Stimulated activated CD8-positive, alpha-beta memory T cell treated with anti-CD3 and anti-CD28 coated beads, Interleukin-2, amount 100 ng/mL, for 48 hours (primary cell): ENCODE measurements around the gene ATP11C.
A peak's percentile ranks its signal among the peaks of the same experiment; 100 is the strongest.

Experiments
- DNase-seq, 2 donors: peaks; one replicate each; pipeline ENCODE4 v3.0.0-alpha.2; 2020; ENCODE audit warnings: low read depth in 2 of 2

The ATP11C gene

DNA sequence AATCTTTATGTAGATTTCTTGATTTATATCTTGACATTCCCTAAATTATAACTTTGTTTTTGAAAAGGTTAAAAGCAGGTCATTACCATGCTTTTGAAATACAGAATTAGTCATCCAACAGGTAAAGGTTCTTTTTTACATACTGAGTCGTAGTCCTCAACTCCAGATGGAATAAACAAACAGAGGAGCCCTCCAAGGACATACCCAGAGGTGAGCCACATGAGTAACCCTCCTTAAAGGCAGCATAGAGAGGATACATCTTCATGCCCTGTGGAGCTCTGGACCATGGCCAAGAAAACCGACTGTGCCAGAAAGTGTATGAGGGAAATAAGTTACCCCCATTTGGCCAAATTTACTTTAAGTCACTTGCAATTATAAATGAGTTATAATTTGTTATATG is 129.6 kb downstream of the ATP11C start:
- DNase-seq, result no peak

DNA sequence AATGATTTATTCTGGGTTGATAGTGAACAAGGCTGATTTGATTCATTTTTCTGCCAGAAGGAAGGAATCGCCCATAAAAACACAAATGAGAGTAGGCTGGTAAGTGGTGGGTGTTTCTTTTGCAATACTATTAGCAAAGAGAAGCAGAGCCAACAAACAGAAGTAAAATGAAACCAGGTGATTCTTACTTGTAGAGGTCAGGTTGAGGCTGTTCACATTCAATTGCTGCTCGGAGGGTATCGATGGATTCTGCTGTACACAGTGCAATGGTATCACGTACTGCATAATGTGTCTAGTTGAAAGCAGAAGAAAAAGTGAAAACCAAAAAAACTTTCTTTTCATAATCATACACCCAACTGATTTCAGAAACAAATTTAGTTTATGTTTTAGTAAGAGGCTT is 130.8 kb downstream of the ATP11C start:
- DNase-seq, result no peak

DNA sequence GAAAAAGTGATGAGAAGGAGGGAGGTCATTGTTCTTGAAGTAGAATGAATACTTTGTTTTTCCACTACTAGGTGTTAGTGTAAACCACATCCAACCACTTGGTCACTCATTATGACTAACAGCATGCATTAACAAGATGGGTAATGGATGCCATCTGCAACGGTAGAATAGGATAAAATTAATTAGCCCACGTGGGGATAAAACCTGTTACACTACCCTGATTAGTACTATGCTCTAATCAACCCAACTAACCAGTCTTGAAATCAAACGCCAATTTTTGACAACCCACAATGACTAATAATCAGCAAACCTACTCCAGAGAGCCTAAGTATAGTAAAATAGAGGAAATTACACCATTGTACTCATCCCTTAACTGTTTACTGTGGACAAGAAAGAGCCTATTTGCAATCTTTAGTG is 131.4 kb downstream of the ATP11C start:
- no peak for DNase-seq

DNA sequence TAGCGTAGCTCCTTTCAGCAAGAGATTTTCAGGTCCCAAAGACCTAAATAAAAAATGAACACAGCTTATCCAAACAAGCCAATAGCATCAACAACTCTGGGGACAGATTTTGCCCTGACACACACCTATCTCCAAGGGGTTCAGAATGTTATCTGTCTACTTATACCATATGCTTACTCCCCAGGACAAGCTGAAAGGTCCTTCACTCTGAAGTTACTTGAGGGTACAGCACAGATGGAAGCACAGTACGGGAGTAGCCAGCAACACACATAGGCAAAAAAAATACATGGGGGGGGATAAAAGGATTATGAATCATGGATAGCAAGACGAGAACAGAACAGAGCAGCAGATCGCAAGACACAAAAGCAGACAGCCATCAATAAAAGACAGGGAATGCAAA is 134.2 kb downstream of the ATP11C start:
- DNase-seq, result no peak

DNA sequence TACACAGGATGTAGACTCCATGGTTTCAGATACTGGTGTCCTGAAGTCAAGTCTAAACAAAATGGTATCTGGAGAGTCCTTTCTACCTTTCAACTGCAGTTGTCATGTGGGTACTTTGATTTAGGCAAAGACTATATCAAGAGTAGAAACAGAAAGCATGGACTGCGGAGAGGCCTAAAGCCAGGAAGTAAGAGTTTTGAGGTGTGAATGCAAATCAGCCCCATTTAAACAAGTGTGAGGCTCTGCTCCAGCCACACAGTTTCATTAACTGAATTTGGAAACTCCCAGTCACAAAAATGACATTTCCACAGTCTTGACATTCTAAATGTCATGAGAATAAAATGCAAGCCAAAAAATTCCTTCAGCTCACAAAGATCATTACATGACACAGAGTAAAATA is 137.7 kb downstream of the ATP11C start:
- no peak for DNase-seq

DNA sequence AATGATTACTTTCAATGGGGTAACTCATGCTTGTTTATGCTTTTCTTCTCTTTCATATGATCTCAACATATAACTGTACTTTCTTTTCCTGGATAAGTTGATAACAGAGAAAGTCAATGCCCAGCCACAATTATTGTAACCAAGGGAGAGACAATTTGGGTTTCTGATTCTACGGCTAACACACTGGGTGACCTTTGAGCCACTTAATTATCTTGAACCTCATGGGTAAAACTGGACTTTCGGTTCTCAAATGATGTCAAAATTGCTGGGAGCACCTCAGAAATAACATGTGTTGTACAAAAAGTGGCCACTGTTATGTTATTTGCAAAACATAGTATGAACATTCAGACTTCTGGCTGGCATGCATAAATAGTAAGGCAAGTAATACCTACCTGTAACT is 145.3 kb downstream of the ATP11C start:
- DNase-seq, result no peak

DNA sequence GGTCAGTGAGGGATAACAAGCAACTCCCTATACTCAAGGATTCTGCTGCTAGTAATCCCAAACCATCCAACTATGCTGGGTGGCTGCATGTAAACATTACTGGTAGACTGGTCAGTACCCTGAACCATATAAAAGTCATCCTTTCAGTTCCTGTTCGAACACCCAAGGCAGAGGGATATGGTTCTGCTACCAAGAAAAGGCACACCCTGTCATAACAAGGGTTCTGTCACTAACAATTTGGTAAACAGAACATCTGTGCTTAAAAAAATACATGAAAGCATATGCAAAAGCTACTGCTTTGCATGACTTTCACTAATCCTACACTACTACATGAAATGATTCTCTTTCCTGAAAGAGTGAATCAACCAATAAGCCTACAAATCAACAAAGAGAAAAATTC is 148.0 kb downstream of the ATP11C start:
- DNase-seq, result no peak

DNA sequence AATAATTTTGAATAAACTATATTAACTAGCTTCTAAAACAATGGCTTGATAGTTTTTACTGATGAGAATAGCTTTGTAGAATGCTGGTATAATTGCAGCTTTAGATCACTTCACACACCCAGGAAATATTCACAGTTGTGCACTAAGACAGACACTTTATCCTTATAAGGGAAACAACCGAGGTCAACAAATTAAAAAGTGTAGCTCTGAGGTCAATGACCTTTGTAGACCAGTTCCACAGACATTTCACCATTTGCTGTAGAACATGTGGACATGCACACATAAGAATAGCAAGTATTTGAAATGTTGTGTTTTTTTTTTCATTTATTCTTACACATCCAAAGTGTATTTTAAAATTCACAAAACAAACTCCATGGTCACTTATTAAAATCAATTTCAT is 148.9 kb downstream of the ATP11C start:
- DNase-seq, result no peak

DNA sequence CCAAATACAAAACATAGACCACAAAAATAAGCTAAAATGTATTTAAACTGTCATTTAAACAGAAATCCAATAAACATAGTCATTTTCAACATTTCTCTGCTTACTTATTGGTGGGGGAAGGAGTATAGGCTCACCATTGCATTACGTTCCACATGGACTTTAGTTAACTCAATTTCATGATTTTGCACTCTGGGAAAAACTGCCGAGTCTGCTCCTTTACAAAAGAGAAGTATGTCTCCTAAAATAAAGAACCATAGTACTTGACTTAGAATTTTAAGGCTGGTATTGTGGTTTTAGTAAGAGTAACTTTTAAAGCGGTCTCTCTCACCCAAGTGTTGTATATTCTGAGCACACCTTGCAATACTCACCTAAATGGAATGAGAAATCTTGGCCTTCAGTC is 149.8 kb downstream of the ATP11C start:
- no peak for DNase-seq

DNA sequence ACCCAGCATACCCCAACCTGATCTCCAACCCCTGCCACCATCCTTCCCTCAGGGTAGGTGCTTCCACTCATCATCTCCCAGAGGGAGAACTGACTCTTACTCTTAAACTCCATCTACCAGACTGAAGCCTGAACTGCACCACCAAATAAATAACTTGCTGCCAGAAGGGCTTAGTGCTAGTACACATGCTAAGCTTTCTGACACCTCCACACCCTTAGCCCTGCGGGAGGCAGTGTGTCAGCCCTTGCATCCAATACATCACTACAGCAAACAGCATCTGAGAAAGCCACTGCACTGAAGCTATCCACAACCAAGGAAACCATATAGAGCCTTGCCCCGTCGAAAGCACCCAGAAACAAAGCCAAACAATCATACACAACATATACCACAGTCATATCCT is 156.3 kb downstream of the ATP11C start:
- DNase-seq, result no peak

DNA sequence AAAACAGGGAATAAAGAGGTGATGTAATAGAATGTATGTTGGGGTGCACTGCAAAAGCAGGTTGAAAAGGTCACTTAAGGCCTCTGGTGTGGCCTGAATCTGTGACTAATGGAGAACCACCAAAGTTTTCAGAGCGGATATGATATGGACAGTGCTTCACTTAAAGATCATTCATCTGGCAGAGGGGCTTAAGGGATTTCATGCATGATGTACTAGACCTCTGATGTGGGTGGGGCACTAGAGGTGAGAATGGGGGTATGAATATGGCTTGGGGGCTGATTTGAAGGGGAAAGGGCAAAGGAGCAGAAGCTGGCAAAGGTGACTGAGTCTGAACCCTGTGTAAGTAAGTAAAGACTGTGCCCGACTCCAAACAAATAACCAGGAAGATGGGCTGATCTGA is 162.5 kb downstream of the ATP11C start:
- DNase-seq, result no peak

DNA sequence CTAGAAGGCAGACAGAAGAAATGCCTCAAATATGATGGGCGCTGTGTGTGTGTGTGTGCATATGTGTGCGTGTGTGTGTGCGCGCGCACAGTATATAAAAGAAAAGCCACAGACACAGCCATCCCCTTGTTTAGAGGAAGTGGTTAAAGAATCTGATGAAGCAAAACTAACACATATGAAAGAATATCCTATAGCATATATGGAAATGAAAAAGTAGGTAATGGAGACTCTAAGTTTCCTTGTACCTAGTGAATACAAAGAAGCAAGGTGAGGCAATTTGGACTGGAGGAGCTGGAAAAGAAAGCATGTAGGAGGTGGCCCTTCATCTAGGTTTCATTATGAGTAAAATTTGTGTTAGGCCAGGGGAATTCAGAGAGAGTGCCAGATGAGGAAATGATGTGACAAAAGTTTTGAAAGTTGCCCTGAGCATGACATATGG is 166.3 kb downstream of the ATP11C start:
- peak in 1 of 2 donors; percentile 0 for DNase-seq

DNA sequence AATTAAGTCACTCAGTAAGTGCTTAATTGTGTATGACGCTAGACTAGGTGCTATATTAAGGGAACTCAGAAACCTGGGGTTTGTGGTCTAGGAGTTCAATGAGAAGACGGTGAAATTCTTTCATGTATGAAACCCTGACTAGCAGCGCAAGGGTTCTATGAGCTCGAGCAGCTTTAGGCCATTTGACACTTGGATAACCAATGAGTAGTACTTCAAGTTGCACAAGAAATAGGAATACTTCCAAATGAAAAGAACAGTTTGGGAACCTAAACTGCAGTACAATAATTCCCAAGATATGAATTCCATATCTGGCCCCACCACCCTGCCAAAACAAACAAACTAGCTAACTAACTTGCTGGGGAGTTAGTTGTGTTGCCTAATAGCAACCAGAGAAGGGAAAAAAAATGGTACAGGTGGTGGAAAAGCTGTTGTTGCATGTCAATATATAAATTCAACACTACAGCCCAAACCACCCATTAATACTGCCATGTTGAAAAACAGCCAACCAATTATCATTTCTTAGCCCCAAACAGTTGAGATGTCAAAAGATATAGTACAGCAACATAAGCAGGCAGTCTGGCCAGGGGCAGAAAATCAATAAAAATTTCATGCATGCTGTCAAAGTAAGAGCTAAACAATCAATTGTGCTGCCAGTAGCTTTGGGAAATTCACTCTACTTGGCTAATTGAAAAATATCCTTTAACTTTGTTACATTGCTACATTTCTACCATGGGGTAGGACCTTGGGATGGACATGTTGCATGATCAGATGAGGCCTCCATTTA is 170.3 kb downstream of the ATP11C start:
- DNase-seq, result no peak

DNA sequence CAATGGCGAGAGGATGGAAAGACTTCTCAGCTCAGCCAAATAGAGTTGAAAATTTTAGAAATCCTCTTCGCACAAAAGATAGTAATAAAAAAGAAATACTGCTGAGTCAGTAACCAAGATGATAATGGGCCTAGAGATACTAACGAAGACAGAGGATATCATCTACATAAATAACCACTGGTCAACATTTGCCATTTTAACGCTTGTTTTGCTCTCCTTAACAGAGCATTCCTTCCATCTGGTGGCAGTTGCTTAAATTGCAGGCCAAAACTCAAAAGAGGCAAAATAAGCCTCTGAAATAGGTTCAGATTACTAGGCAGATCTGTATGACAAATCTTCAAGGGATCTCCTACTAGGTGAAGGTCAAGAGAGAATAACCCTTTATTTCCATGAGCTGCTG is 173.2 kb downstream of the ATP11C start:
- no peak for DNase-seq

DNA sequence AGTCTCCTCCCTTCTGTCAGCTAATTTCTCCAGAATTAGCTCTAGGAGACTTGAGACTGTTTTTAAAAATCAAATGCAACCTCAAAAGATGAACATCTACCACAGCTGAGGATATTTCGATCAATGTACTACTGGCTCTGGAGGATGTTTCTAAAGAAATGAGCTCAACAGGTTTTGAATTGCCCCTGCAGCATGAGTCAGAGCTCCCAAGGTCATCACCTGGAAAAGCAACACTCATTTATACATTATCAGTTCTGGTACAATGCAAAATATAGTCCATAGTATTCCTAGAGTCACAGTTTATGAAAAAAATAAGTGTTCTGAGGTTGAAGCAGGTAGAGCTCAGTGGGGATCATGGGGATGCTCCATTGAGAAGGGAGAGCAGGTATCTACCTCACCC is 174.0 kb downstream of the ATP11C start:
- no peak for DNase-seq

DNA sequence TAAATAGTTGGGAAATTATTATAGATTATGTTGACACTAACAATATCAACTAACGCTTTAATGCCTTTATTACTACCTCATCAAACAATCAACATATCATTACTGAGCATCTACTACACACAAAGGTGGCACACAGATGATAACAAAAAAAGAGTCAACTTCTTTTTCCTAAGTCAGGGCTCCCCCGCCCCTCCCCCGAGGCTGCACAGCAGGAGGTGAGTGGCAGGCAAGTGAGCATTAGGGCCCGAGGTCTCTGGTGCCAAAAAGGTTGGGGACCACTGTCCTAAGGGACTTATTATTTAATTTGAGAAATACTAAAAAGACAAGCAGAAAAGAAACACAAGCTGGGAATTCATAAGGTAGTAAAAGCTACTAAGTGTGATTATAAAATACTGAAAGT is 174.6 kb downstream of the ATP11C start:
- no peak for DNase-seq

DNA sequence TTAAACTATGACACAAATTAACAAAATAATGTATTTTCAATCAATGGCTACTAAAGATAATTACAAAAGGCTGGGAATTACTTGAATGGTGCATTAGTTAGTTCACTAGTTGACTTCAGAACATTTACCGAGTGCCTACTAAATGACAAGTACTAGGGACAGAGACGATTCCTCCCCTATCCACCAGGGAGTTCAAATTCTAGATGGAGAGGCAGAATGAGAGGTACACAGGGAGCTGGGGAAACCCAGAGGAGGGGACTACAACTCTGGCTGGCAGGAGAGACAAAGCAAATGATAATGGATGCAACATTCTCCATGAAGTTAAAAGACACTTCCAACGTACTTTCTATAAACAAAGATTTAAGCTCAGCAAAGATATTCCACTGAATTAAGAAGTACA is 181.8 kb downstream of the ATP11C start:
- no peak for DNase-seq

DNA sequence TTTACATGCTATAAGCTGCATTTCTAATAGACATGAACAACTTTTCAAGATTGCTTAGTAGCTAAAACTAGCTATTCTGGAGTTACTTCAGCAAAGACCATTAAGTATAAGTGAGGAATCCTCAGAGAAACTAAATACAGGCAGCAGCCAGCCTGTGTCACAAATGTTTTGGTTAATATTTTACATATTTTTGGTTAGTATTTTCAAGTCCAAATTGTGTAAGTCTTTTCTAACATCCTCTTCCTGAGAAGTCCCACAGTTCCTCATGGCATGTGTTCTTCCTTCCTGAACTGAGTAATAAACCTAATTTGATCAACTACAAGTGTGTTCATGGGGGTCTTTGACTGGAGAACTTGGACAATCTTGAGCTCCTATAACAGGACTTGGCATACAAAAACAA is 182.5 kb downstream of the ATP11C start:
- no peak for DNase-seq

DNA sequence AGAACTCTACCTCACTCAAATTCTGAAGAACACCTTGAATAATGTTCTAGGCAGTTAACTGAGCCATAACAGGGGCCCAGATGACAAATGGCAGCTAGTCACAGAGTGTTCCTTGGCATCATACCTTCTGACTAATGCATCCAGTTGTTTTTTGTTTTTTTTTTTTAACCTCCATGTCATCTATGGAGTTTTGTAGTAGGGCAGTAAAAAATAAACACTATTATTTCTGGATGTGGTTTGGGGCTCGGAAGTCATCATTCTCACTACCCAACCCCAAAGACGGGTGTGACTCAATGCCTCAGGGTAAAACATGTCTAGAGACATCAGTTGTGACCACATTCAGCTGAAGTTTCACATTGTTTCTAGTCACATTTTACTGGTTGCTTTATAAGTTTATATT is 193.7 kb downstream of the ATP11C start:
- peak in 1 of 2 donors; percentile 0 for DNase-seq

DNA sequence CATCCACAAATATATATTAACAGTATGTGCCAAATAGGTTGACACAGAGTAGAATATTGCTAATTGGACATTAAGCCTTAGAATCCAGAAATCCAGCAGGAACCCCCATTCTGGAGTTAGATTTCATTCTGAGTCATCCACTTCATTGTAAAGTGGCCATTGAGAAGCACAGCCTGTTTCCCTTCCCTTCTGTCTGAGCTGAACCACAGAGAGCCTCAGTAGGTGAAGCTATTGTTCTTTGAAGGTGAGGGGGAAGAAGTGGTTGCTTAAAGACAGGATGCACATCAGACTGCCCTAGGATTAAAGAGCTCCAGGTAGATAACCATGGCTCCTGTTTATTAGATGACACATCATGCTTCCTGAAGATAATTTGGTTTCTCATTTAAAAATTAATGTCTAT is 194.3 kb downstream of the ATP11C start:
- DNase-seq, result no peak

DNA sequence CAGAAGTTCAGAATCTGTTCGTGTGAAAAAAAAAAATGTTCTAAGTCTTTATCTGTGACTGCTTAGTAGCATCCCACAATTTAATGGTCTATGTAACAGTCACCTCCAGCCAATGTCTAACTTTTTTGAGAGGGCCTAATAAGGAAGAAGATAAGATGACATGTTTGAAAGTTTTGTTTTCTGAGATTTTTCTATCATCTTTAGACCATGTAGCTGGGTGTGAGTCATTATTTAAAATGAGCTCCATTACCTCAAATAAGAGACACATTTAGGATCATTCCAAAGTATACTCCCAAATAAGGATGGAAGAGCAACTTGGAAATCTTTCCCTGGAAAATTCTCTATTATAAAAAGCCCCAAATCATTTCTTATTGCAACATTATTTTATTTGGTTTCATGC is 196.7 kb downstream of the ATP11C start:
- no peak for DNase-seq

DNA sequence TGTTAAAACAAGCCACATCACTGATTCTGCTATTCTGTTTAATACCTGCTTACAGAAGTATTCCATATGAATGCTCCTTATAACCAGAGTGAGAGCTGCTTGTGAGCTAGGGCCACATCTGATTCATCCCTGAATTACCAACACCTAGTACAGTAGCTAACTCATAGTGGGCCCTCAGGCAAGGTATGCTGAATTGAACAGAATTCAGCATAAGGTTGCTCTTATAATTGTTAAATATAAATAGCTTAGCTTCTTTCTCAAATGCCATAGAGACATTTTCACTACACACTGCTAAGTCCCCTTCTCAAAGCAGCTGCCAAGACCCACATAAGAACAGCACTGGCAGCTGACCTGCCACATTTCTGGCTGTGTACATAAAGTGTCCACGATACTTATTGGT is 197.9 kb downstream of the ATP11C start:
- no peak for DNase-seq

DNA sequence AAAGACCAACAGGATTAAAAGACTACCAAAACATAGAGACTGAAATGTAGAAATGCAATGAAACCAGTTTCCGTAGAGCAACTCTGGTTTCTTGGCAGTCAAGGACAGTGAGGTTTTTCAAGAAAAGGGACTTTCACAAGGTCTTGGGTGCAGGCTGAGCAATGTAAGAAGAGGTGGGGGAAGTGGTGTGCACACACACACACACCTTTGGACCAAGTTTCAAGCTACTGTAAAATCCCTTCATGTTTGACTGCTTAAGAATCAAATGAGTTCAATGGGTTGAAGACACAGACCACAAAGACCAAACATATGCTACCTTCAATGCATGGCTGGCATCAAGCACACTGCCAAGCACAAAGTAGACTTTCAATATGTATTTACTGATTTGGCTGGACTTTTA is 207.1 kb downstream of the ATP11C start:
- DNase-seq, result no peak

DNA sequence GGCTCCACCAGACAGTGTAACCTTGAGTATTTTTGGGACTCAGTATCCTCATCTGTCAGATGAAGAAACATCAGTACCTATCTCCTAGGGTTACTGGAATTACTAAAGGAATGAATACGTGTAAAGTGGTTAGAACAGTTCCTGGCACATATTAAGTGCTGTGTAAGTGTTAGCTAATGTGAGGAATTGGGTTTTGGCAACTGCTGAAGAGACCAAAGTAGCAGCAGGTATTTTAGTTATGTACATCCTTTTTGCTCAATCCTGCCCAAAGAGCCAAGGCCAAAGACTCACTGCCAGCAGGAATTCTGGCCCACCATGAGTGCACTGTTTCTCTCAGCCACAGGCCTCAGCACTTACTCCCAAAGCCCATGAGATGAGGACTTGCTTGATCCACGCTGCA is 208.2 kb downstream of the ATP11C start:
- DNase-seq, result no peak
